PFSK-1 (cell line): ENCODE measurements around the gene QKI.

Experiments used
- FOXP2 ChIP-seq: optimal IDR thresholded peaks from 2 replicates; pipeline ENCODE3; 2011; ENCODE audit warnings: borderline replicate concordance, control low read depth, inconsistent platforms; ENCODE audit not compliant: insufficient read depth; ENCODE audit errors: extremely low read length, extremely low read depth
- POLR2AphosphoS5 ChIP-seq: IDR thresholded peaks from 2 replicates; pipeline ENCODE4 v1.6.1; 2012; ENCODE audit warnings: low read depth, mild to moderate bottlenecking, control low read depth, low read length, moderate library complexity
- SIN3A ChIP-seq: IDR thresholded peaks from 2 replicates; pipeline ENCODE4 v1.6.1; 2012; ENCODE audit warnings: mild to moderate bottlenecking, low read length, moderate library complexity, borderline replicate concordance; ENCODE audit not compliant: insufficient read depth
- TAF1 ChIP-seq: IDR thresholded peaks from 2 replicates; pipeline ENCODE4 v1.6.1; 2012; ENCODE audit warnings: low read length, control low read depth, borderline replicate concordance; ENCODE audit not compliant: insufficient read depth
- TF ChIP-seq, protein P1 (sequence below), 2 experiments: IDR thresholded peaks; 2 replicates each; pipeline versions ENCODE4 v1.6.1 to v1.8.0; 2011 to 2012; ENCODE audit warnings: low read depth in 2 of 2, low read length in 2 of 2, control low read depth in 1 of 2, inconsistent platforms in 1 of 2, mild to moderate bottlenecking in 1 of 2, moderate library complexity in 1 of 2; ENCODE audit not compliant: insufficient read depth in 1 of 2

Gene QKI

DNA sequence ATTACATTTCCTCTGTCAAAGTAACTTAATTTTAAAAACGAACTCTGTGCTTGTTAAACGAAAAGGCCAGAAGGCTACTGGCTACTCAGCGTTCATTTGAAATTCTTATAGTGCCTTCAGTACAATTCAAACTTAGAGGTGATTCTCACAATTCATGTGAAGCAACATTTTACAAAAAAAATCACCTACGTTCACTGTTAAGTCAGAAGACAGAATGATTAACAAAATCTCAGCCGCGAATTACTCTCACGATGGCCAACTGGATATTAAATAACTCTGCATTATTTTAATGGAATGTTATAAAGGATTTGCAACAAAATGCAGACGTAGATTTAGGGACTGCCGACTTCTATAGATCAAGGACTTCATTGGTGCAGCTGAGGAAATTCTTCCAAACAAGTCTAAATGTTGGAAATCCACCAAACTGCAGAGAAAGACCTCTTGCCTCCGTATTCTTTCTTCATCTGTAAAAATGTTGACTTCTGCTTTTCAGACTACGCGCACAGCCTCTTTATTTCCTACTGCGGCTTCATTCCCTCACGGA, 1.6 kb upstream of the QKI start:
- TF ChIP-seq TAF1 (no peak), FOXP2 (no peak), SIN3A (no peak)

DNA sequence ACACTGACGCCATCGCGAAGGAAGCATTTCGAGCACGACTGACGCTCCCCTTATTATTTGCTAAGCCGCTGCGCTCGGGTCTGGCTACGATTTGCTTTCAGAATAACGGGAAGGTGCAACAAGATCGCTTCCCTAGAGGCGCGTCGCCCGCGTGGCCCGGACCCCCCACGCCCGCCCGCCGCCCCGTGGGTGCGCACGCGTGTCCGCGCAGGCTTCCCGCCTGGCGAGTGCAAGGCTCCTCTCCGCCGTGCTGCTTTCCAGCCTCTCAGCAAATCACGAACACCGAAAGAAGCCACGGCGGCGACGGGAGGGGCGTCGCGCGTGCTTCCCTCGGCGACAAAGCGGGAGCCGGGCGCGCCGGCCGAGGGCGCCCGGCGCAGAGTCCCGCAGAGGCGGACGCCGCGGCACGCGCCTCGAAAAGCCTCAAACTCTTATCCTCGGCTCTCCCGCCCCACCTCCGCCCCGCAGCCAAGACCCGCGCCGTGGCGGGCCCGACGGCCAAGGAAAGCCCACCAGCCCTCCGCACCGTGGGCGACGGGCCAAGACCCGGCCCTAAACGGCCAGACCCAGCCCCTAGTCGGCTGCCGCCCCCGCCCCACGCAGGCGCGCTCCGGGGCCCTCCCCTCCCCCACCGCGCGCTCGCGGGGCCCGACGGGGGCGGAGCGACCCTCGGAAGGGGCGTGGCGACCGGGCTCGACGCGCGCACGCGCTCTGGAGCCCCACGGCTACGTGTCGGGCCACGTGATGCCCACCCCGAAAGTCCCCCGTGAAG, 987 bp upstream of the QKI start:
- no peak; the same call in none of the 2 replicates for TF ChIP-seq POLR2AphosphoS5
- no peak for TF ChIP-seq SIN3A
- TF ChIP-seq TAF1, result 0 out of 2 replicates have a peak, but pooled peaks have one; percentile 56
- TF ChIP-seq, protein P1, sequence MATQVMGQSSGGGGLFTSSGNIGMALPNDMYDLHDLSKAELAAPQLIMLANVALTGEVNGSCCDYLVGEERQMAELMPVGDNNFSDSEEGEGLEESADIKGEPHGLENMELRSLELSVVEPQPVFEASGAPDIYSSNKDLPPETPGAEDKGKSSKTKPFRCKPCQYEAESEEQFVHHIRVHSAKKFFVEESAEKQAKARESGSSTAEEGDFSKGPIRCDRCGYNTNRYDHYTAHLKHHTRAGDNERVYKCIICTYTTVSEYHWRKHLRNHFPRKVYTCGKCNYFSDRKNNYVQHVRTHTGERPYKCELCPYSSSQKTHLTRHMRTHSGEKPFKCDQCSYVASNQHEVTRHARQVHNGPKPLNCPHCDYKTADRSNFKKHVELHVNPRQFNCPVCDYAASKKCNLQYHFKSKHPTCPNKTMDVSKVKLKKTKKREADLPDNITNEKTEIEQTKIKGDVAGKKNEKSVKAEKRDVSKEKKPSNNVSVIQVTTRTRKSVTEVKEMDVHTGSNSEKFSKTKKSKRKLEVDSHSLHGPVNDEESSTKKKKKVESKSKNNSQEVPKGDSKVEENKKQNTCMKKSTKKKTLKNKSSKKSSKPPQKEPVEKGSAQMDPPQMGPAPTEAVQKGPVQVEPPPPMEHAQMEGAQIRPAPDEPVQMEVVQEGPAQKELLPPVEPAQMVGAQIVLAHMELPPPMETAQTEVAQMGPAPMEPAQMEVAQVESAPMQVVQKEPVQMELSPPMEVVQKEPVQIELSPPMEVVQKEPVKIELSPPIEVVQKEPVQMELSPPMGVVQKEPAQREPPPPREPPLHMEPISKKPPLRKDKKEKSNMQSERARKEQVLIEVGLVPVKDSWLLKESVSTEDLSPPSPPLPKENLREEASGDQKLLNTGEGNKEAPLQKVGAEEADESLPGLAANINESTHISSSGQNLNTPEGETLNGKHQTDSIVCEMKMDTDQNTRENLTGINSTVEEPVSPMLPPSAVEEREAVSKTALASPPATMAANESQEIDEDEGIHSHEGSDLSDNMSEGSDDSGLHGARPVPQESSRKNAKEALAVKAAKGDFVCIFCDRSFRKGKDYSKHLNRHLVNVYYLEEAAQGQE (IDR thresholded peaks at IDR 0.05; ENCODE audit: insufficient read depth in 1 of 2, low read depth in 2 of 2, low read length in 2 of 2), result no peak
- no peak for TF ChIP-seq FOXP2

DNA sequence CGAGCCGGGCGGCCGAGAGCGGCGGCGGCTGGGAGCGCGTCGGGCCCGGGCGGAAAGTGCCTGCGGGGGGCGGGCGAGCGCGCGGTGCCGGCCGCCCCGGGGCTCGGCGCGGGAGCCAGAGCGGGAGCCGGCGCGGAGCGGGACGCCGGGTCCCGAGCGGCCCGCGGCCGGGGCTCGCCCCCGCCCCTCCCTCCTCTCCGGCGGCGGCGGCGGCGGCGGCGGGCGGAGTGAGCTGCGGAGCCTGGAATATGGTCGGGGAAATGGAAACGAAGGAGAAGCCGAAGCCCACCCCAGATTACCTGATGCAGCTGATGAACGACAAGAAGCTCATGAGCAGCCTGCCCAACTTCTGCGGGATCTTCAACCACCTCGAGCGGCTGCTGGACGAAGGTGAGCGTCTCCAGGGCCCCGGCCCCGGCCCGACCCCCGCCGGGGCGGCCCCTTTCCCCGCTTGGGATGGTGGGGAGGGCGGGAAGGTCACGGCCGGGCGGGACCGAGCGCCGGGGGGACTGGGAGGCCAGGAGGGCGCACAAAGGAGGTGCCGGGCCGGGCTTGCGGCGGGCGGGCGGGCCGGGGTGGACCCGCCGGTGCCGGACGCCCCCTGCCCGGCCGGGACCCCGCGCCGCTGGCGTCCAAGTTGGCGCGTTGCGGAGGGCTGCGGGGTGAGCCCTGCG, 565 bp downstream of the QKI start:
- TF ChIP-seq TAF1, result no peak
- no peak for TF ChIP-seq FOXP2
- TF ChIP-seq SIN3A, result no peak
- TF ChIP-seq, protein P1 (IDR thresholded peaks at IDR 0.05; ENCODE audit: insufficient read depth in 1 of 2, low read depth in 2 of 2, low read length in 2 of 2), result no peak
- TF ChIP-seq POLR2AphosphoS5, result no peak

DNA sequence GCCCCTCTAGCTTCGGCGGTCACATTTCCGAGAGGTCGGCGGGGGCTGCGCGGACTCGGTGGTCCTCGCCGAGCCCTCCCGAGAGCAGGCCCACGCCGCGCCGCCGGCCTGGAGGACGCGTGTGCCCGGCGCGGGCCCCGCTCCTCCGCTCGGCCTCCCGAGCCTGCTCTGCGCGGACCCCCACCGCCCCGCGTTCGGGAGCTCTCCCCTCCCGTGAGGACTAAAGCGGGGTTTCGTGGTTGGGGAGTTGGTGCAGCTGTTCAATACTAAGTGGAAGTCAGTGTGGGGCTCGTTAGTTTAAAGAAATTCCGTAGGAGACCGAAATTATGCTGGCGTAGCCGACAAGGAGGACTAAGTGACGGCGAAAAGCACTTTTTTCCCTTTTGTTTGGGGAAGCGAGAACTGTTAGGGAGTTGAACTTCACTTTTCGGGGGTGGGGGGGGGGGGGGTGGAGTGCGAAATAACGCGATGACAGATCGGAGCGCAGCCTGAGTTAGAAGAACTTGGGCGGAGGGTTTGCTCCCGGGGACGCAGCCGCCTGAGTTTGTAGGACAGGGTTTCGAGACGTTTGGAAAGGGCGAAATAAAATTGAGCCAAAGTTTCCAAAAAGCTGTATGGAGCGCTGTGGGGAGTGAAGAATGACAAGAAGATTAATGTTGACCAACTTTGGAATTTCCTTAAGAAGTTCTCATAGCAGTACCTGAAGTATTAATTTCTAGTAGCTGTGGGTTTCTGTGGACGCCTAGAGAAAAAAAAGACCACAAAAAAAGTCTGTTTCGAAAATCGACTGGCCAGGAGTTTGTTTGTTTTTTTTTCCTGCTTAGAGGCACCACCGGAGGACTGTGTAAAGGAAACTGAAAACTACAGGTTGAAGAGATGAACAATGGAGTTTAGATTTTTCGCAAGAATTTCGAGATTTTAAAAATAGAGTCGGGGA, 1.4 kb downstream of the QKI start:
- no peak for TF ChIP-seq FOXP2
- TF ChIP-seq, protein P1 (IDR thresholded peaks at IDR 0.05; ENCODE audit: insufficient read depth in 1 of 2, low read depth in 2 of 2, low read length in 2 of 2), result no peak
